GM12892 (cell line): ENCODE results near the gene GPR55.

Source experiments
- POLR2A ChIP-seq: IDR thresholded peaks from 2 replicates; pipeline ENCODE4 v1.6.1; 2011; ENCODE audit warnings: low read depth, low read length, control low read depth
- POLR2AphosphoS5 ChIP-seq: IDR thresholded peaks from 2 replicates; pipeline ENCODE4 v1.6.1; 2011; ENCODE audit warnings: low read depth, low read length, control low read depth
- TAF1 ChIP-seq: IDR thresholded peaks from 2 replicates; pipeline ENCODE4 v1.6.1; 2011; ENCODE audit warnings: low read depth, mild to moderate bottlenecking, control low read depth, low read length, borderline replicate concordance

GRCh38 chr2:230974096-230974913, 49.3 kb upstream of the GPR55 start:
- TF ChIP-seq POLR2AphosphoS5 (0 out of 2 replicates have a peak, but pooled peaks have one; percentile 18), TAF1 (0 out of 2 replicates have a peak, but pooled peaks have one; percentile 26), POLR2A (peak; percentile 24; the same call in 1 of the 2 replicates)
